HG02763 (cell line): ENCODE measurements around the gene DHX57.

Experiments
- ATAC-seq: cut with Tn5 transposase; IDR thresholded peaks from one replicate; pipeline ENCODE4 v1.9.1; 2021; ENCODE audit warnings: mild to moderate bottlenecking, moderate library complexity; ENCODE audit not compliant: unreplicated experiment

The DHX57 gene

DNA sequence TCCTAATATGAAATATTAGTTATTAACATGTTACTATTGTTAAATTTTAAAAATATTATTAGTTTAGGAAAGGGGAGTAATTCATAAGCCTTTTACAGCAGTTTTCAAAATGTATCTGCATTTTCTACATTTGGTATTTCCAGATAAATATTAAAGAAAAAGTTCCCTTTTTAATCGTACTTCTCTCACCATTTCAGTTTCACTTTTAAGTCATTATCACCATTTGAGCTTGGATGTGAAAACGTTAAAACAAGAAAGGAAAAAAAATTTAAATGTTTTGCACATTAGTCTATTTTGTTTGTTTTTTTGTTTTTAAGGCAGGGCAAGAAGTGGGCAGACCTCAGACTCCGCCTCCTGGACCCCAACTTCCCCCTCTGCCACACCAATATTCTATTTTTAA is 121.2 kb downstream of the DHX57 start:
- ATAC-seq = no peak

DNA sequence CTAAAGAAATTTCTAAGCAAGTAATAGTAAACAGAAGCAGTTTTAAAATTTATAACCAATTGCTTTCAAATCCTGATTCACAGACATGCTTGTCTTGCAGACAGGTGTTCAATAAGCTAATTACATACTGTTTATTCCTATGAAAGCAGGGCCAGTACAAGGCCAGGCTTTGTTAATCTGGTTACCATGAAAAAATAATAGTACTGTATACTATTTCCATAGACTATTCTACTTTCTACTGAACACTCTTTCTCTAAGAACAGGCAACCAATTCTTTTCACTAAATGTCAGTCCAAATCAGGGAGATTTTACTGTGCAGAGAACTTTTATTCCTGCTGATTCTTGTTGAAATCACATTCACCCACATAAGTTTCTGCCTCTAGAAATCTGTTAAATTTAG is 121.7 kb downstream of the DHX57 start:
- no peak for ATAC-seq

DNA sequence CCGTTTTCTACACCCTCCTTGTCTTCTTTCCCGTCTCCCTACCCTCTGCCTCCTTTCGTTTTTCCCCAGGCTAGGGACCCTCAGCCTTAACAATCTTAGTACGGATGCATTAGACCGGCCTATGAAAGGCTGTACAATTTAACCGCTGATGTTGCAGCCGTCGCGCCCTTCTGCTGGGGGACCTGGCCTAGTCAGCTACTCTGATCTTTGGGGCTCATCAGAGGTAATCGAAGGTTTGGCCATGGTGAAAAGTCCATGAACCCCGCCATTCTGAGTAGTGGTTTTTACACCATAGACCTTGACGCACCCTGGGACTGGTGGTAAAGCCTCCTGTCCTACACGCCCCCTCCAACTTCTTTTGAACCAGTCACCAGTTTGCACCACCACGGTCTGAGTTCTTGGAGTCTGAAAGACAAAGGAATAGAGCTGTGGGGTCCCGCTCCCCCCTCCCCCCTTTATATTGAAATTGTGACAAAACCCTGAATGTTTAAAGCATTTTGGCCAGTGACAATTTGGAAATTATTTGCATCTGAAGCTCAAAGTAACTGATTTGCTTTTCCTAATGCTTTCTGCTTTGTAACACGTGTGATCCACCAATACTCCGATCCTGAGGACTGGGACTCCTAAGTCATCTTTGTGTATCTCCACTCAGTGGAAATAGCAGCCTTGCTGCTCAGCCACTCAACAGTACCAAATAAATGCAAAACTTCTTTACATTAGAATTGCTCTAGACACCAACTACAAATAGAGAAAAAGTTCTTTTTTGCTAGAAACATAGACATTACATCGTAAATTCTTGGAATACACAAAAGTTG is 123.9 kb downstream of the DHX57 start:
- no peak for ATAC-seq

DNA sequence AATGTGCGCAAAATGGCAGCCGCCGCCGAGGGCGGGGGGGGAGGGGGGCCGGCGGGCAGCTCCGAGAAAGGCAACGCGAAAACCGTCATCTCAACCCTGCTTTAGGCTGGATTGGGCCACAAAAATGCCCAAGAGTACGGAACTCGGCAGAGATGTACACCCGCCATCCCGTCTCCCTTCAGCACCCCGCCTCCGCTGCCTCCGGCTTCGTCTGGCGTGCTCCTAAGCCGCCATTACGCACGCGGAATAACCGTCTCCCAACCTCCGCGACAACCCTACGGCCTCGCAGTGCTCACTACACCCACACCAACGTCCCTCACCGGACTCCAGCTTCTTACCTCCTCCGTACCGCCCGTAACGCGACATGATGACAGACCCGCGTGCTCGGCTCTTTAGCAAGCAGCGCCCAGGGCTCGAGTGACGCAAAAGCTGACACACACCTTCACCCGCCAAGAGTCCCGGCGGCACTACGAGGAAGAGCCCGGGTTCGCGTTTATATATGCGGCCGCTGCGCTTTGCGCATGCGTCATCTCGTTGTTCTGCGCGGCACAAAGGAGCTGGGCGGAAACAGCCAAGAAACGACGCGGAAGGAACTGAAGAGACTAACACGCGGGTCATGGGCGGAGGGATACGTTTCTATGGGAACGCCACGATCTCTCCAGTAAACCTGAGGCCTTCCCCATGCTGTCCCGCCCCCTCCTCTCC is 124.7 kb downstream of the DHX57 start, which contains the start of gene SRSF7:
TSS of gene SRSF7 (minus strand) at position 471 of the 705 bp plus-strand sequence. CDS start at position 366, 105 bp downstream.
- ATAC-seq = peak; percentile 85

DNA sequence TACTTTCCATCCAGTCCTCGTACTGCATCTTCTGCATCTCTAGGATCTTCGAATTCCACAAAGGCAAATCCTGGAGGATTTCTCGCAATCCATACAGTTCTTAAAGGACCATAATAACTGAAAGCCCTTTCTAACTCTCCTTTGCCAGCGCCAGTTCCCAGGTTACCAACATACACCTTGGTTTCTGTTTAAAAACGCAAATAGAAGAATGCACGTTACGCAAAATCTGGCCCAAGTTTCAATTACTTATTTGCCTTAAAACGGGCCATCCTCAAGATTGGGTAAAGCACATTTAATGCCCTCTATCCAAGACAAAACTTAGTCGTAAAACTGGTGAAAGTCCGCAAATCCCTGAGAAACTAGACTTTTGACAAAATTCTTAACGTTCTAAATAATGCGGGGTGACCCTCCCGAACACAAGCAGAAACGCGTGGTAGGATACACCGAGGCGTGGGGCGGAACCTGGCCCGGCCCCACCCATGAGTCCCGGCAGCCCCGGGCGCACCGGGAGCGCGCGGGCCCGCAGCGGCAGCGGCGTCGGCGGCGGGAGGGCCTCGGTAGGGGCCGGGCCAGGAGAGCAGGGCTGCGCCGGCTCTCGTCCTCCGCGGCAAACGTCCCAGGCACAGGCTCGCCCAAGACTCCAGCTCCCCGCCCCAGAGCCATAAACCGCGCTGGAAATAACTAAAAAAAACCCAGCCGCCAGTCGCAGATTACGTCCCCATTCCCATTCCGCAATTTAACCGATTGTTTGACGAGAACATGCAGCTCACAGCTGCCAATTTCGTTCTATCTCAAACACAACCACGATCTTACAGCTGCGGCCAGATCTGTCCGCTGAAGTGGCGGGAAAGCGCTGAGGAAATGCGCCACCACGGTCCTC is 125.5 kb downstream of the DHX57 start:
- ATAC-seq = peak; percentile 42

DNA sequence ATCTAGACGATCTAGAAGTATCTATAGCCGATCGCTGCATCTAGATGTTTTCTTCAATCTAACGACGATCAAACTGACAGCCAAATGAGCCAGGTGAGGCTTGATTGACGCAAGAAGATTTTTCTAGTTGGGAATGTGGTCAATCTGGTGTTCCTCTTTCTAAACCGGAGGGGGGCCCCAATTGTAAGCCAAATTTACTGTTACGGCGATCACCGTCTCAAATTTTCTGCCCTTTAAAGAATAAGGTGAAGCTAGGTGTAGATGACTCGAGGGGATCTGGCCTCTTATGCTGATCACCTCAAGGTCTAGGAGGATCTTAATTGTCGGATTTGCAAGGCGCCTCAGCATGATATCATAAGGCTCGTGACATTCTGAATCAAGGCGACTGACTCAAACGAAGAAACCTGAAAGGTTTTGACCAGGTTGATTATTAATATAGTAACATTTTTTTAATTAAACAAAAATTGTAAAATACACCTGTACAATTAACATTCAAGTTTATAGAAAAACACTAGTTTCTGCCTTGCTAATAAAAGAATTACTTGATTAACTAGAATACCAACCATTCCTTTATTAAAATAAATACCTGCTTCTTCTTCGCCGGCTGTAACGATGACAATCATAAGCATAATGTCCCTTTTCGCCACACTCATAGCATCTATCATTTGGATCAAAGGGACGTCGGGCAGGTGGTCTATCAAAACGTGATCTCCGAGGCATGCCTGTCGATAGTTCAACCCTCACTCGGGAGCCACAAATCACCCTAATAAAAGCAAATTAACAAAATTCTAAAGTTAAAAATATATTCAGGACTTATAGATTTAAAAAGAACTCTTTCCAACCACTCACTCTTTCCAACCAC is 126.6 kb downstream of the DHX57 start:
- ATAC-seq = no peak

DNA sequence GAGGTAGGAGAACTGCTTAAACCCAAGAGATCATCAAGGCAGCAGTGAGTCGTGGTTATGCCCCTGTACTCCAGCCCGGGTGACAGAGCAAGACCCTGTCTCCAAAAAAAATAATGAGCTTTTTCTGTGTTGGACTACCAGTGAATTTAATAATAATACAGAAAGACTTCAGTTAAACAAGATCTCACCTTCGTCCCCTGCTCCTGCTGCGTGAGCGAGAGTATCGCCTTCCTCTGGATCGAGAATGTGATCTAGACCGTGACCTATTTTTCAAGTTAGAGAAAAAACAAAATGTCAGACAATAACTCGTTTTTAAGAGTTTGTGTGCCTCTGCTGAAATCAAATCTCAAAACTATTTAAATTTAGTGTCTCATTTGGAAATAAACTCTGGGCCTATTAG is 127.3 kb downstream of the DHX57 start:
- no peak for ATAC-seq

DNA sequence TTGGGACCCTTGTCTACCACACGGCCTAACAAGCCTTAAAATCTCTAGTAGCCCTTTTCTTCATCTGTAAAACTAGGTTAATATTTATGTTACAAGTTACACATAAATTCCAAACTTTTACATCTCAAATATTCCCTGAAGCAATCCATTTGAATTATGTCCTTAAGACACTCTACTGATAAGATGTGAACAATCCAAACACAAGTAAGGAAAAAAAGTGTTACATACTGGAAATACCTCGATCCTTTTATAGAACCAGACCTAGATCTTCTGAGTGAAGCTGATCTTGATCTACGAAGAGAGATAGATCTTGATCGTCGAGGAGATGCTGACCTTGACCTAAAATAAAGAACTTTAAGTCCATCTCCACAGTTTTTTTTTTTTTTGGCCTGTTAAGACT is 127.9 kb downstream of the DHX57 start:
- no peak for ATAC-seq
